ENCODE results near the gene CADM2. TPM values are rescaled to one million over a fixed set of nuclear protein-coding genes. Genes with fewer than 3 reads are reported as not detected.

CADM2 gene
- total RNA-seq, 4 donors from 2014 or later = 9.6 to 16.2 (median 11.5) TPM

DNA sequence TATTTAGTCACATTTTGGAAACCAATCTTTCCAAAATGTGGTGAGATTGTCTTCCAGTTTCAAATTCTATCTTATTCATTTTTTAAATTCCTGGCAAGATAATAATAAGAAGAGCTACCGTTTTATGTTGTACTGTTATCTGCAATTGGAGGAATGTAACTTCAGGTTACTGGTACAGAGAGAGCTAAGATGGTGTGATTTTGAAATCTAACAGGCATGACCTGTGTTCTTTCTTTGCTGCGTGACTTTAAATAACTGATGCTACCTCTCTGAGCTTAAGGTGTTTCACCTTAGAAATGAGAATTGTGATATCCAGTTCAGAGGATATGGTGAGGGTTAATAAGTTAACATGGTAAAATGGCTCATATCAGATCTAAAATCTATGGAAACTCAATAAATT, 21.7 kb downstream of the CADM2 start:
- TF ChIP-seq POLR2AphosphoS5 (IDR thresholded peaks at IDR 0.05) (no peak), EP300 (IDR thresholded peaks at IDR 0.05) (no peak), POLR2A (IDR thresholded peaks at IDR 0.05; ENCODE audit: low read depth) (no peak)
- TF ChIP-seq, protein P1, sequence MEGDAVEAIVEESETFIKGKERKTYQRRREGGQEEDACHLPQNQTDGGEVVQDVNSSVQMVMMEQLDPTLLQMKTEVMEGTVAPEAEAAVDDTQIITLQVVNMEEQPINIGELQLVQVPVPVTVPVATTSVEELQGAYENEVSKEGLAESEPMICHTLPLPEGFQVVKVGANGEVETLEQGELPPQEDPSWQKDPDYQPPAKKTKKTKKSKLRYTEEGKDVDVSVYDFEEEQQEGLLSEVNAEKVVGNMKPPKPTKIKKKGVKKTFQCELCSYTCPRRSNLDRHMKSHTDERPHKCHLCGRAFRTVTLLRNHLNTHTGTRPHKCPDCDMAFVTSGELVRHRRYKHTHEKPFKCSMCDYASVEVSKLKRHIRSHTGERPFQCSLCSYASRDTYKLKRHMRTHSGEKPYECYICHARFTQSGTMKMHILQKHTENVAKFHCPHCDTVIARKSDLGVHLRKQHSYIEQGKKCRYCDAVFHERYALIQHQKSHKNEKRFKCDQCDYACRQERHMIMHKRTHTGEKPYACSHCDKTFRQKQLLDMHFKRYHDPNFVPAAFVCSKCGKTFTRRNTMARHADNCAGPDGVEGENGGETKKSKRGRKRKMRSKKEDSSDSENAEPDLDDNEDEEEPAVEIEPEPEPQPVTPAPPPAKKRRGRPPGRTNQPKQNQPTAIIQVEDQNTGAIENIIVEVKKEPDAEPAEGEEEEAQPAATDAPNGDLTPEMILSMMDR (IDR thresholded peaks at IDR 0.05) = no peak
- H3K27me3 ChIP-seq = peaks cover 0 to 8% (median 0%) of the 10 kb centered on the region in 4 donors

DNA sequence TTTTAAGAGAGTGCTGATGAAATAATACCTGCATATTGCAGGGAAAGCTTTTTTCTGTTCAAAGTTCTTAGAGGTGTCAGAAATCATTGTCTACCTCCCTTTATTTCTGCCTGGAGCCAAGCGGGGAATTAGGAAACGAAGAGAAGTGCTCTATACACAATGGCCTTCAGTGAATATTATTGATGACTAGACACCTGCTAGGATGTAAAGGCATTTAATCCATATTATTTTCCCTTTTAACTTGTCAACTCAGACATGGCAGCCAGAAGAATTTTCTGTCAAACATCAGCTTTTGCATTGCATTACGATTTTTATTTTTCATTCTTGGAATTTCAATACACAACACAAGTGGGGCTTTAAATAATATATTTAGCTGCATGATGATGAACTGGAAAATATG, 24.7 kb downstream of the CADM2 start:
- Histone ChIP-seq H3K4me3 (no peak overlapping the region), H3K27me3 (no peaks in the 10 kb centered on the region), H3K36me3 (no peaks in the 10 kb centered on the region), H3K27ac (replicated peaks in 1 of 4) (no peak overlapping the region), H3K9me3 (no peaks in the 10 kb centered on the region), H3K4me1 (no peaks in the 10 kb centered on the region)
- no peak for DNase-seq (ENCODE audit: extremely low spot score)
- TF ChIP-seq POLR2A (IDR thresholded peaks at IDR 0.05; ENCODE audit: low read depth) (no peak), EP300 (IDR thresholded peaks at IDR 0.05) (no peak), POLR2AphosphoS5 (IDR thresholded peaks at IDR 0.05) (no peak)
- TF ChIP-seq, protein P1 (IDR thresholded peaks at IDR 0.05) = no peak
- intact Hi-C loops (cut with DNase I) = no loop called here
- WGBS = 82% methylated on average over 3 of the region's 3 CpGs

More for the DNA sequence above, 21.7 kb downstream of the CADM2 start:
- WGBS = 69% methylated on average over 2 of the region's 2 CpGs
- no peaks in the 10 kb centered on the region for H3K36me3 ChIP-seq
- no peaks in the 10 kb centered on the region for H3K4me1 ChIP-seq
- intact Hi-C loops (cut with DNase I) = no loop called here
- no peak overlapping the region for H3K4me3 ChIP-seq
- no peak overlapping the region for H3K27ac ChIP-seq (replicated peaks in 1 of 4)
- no peak for DNase-seq (ENCODE audit: extremely low spot score)
- H3K9me3 ChIP-seq = no peaks in the 10 kb centered on the region

DNA sequence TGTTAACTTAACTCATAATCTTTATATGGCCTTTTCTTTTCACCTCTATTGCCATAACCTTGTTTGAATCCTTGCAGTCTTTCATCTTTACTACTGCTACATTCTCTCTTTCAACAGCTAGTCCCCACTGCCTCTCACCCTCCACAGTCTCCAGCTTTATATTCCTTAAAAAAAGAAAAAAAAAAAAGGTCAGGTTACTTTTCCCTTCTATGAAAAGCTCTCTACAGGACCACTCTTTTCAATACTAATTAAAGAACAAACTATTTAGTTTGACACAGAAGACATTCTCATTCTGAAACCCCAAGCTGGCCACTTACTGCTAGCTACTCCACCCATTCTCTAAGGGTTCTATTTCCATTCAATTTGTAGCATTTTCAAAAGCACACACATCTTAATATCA, 25.6 kb downstream of the CADM2 start:
- H3K36me3 ChIP-seq = no peaks in the 10 kb centered on the region
- no peaks in the 10 kb centered on the region for H3K4me1 ChIP-seq
- DNase-seq (ENCODE audit: extremely low spot score) = no peak
- intact Hi-C loops (cut with DNase I) = no loop called here
- no peak overlapping the region for H3K27ac ChIP-seq (replicated peaks in 1 of 4)
- no peaks in the 10 kb centered on the region for H3K27me3 ChIP-seq
- no peaks in the 10 kb centered on the region for H3K9me3 ChIP-seq
- TF ChIP-seq POLR2AphosphoS5 (IDR thresholded peaks at IDR 0.05) = no peak
- no peak for TF ChIP-seq EP300 (IDR thresholded peaks at IDR 0.05)
- TF ChIP-seq, protein P1 (IDR thresholded peaks at IDR 0.05) = no peak
- TF ChIP-seq POLR2A (IDR thresholded peaks at IDR 0.05; ENCODE audit: low read depth) = no peak
- H3K4me3 ChIP-seq = no peak overlapping the region

DNA sequence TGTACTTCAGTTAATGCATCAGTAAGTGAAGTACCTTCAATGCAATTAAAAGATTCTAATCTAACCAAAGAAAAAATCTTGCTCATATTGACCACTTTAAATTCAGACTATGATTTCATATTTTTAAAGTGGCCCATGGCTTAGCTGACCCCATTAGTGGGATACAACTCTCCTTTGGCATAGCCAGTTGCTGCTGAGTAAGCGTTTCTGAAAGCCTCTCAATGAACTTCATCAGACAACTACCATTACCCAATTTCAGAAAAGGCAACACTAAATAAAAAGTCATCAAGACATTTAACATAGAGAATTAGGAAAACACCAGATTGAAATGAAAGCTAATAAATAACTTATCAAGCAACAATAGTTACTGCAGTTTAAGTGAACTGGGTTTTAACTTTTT, 27.0 kb downstream of the CADM2 start:
- Histone ChIP-seq H3K4me1 (no peaks in the 10 kb centered on the region), H3K9me3 (no peaks in the 10 kb centered on the region), H3K4me3 (no peak overlapping the region), H3K36me3 (no peaks in the 10 kb centered on the region), H3K27me3 (no peaks in the 10 kb centered on the region), H3K27ac (replicated peaks in 1 of 4) (no peak overlapping the region)
- intact Hi-C loops (cut with DNase I) = no loop called here
- no peak for TF ChIP-seq POLR2AphosphoS5 (IDR thresholded peaks at IDR 0.05)
- TF ChIP-seq POLR2A (IDR thresholded peaks at IDR 0.05; ENCODE audit: low read depth) = no peak
- no peak for TF ChIP-seq EP300 (IDR thresholded peaks at IDR 0.05)
- TF ChIP-seq, protein P1 (IDR thresholded peaks at IDR 0.05) = no peak
- 91% methylated on average over 1 of the region's 1 CpG for WGBS
- DNase-seq (ENCODE audit: extremely low spot score) = no peak
